Common myeloid progenitor, CD34-positive (primary cell): ENCODE data around the gene OR5P2.
"Not testable (repeated sequence)": the region's sequence is repeated elsewhere in the genome, so short reads cannot be mapped to it uniquely, and the experiment has no call there.

Experiments used
- CTCF ChIA-PET: fragments of 350-600 bp; sonication (Branson Sonifier 250); formaldehyde crosslinking; loops from one replicate; lab custom pipeline; 2021; ENCODE audit warnings: antibody characterized with exemption; lab: Charles Lee
- POLR2A ChIA-PET: fragments of 350-600 bp; sonication (Branson Sonifier 250); formaldehyde crosslinking; loops from one replicate; lab custom pipeline; 2021; ENCODE audit warnings: antibody characterized with exemption; lab: Charles Lee
- DNase-seq, 3 donors: peaks; one replicate each; pipeline versions ENCODE4 v3.0.0 to v3.0.0-alpha.2; 2013
- H3K27ac ChIP-seq, 2 experiments: 1 replicate in 1 of 2; 2 replicates in 1 of 2; pipeline ENCODE4 v1.7.0; 2013; ENCODE audit warnings: inconsistent platforms in 2 of 2, low read length in 2 of 2, mild to moderate bottlenecking in 2 of 2, low read depth in 1 of 2, moderate library complexity in 1 of 2; ENCODE audit not compliant: severe bottlenecking in 2 of 2, insufficient read depth in 1 of 2, poor library complexity in 1 of 2
- H3K27me3 ChIP-seq, 5 experiments: replicated peaks in 2 of 5; 1 replicate in 3 of 5; 2 replicates in 2 of 5; pipeline versions ENCODE4 v1.6.1 to v1.7.0; 2013; ENCODE audit warnings: low read length in 4 of 5, mild to moderate bottlenecking in 2 of 5, moderate library complexity in 2 of 5, inconsistent platforms in 1 of 5; ENCODE audit not compliant: insufficient read depth in 5 of 5, control insufficient read depth in 4 of 5
- H3K36me3 ChIP-seq, 4 experiments: 1 replicate in 2 of 4; 2 replicates in 2 of 4; pipeline versions ENCODE4 v1.6.1 to v1.7.0; 2013; ENCODE audit warnings: low read length in 3 of 4, control low read depth in 1 of 4, mild to moderate bottlenecking in 1 of 4; ENCODE audit not compliant: control insufficient read depth in 4 of 4, insufficient read depth in 4 of 4
- H3K4me1 ChIP-seq, 4 experiments: 1 replicate in 3 of 4; 2 replicates in 1 of 4; pipeline versions ENCODE4 v1.6.1 to v1.7.1; 2013; ENCODE audit warnings: low read length in 3 of 4, mild to moderate bottlenecking in 3 of 4, control low read depth in 1 of 4, inconsistent platforms in 1 of 4, moderate library complexity in 1 of 4; ENCODE audit not compliant: control insufficient read depth in 4 of 4, insufficient read depth in 4 of 4; ENCODE audit errors: control extremely low read depth in 1 of 4
- H3K4me3 ChIP-seq, 7 experiments: 1 replicate in 4 of 7; 2 replicates in 3 of 7; pipeline versions ENCODE4 v1.5.1 to v1.7.0; 2013; ENCODE audit warnings: mild to moderate bottlenecking in 7 of 7, low read length in 6 of 7, moderate library complexity in 6 of 7, inconsistent platforms in 2 of 7, low read depth in 2 of 7, control low read depth in 1 of 7; ENCODE audit not compliant: insufficient read depth in 4 of 7, control insufficient read depth in 1 of 7; ENCODE audit errors: extremely low read depth in 1 of 7
- H3K9me3 ChIP-seq, 5 experiments: 1 replicate in 4 of 5; 2 replicates in 1 of 5; pipeline versions ENCODE4 v1.6.1 to v1.7.1; 2013; ENCODE audit warnings: low read length in 4 of 5, mild to moderate bottlenecking in 2 of 5, inconsistent platforms in 1 of 5, low read depth in 1 of 5, moderate library complexity in 1 of 5; ENCODE audit not compliant: control insufficient read depth in 4 of 5, insufficient read depth in 2 of 5; ENCODE audit errors: control extremely low read depth in 1 of 5
- WGBS: methylation state at CpG from one replicate; pipeline ENCODE4 v1.1.5; 2013; ENCODE audit not compliant: insufficient coverage; 5-methylcytosine and 5-hydroxymethylcytosine counted together

OR5P2 gene

GRCh38 chr11:7826324-7826723 lies 29.6 kb upstream of the OR5P2 start:
- no peak for DNase-seq
- no peaks in the 10 kb centered on the region for H3K9me3 ChIP-seq
- no peaks in the 10 kb centered on the region for H3K4me1 ChIP-seq
- H3K27ac ChIP-seq = no peak overlapping the region
- H3K27me3 ChIP-seq = no peaks in the 10 kb centered on the region
- no peaks in the 10 kb centered on the region for H3K36me3 ChIP-seq
- ChIA-PET POLR2A (no interaction called here), CTCF (no interaction called here)
- no peak overlapping the region for H3K4me3 ChIP-seq
- no CpG with 5 or more reads among the region's 3 CpGs for WGBS

GRCh38 chr11:7820417-7820816 lies 23.7 kb upstream of the OR5P2 start:
- H3K4me3 ChIP-seq, H3K36me3 ChIP-seq, H3K4me1 ChIP-seq, DNase-seq, H3K27ac ChIP-seq, POLR2A ChIA-PET, H3K9me3 ChIP-seq, H3K27me3 ChIP-seq: not testable (repeated sequence)
- WGBS = 100% methylated on average over 3 of the region's 3 CpGs
- CTCF ChIA-PET = interaction anchor here (0.6 kb wide), 1 partner anchor 33 kb away, joined by 4 read pairs; no protein-coding TSS in a partner anchor

GRCh38 chr11:7814897-7815296 lies 18.2 kb upstream of the OR5P2 start:
- H3K9me3 ChIP-seq, H3K27me3 ChIP-seq, H3K27ac ChIP-seq, H3K4me3 ChIP-seq, DNase-seq, POLR2A ChIA-PET, CTCF ChIA-PET, H3K4me1 ChIP-seq, H3K36me3 ChIP-seq: not testable (repeated sequence)
- no CpG with 5 or more reads among the region's 2 CpGs for WGBS

- CTCF ChIA-PET, POLR2A ChIA-PET, H3K4me3 ChIP-seq, H3K27me3 ChIP-seq, H3K4me1 ChIP-seq, H3K36me3 ChIP-seq, H3K27ac ChIP-seq, H3K9me3 ChIP-seq: not testable (repeated sequence)
- WGBS = 86% methylated on average over 1 of the region's 2 CpGs
- peak in 1 of 3 donors; percentile 1 for DNase-seq
These were observed 13.6 kb upstream of the OR5P2 start for GRCh38 chr11:7810301-7810700.

GRCh38 chr11:7793233-7793632 lies 3.5 kb downstream of the OR5P2 start:
- CTCF ChIA-PET = no interaction called here
- Histone ChIP-seq H3K4me3 (no peak overlapping the region), H3K9me3 (peaks cover 0 to 1% (median 0%) of the 10 kb centered on the region in 5 experiments), H3K4me1 (no peaks in the 10 kb centered on the region), H3K27ac (no peak overlapping the region), H3K36me3 (no peaks in the 10 kb centered on the region), H3K27me3 (no peaks in the 10 kb centered on the region)
- no peak for DNase-seq
- WGBS = no CpG with 5 or more reads among the region's 1 CpG
- POLR2A ChIA-PET = no interaction called here

- H3K36me3 ChIP-seq = no peaks in the 10 kb centered on the region
- no peak overlapping the region for H3K4me3 ChIP-seq
- ChIA-PET CTCF (no interaction called here), POLR2A (no interaction called here)
- H3K27ac ChIP-seq = no peak overlapping the region
- WGBS = 95% methylated on average over 3 of the region's 6 CpGs
- DNase-seq = no peak
- H3K9me3 ChIP-seq = peaks cover 0 to 6% (median 0%) of the 10 kb centered on the region in 5 experiments
- no peaks in the 10 kb centered on the region for H3K27me3 ChIP-seq
- H3K4me1 ChIP-seq = no peaks in the 10 kb centered on the region
These were observed 9.5 kb downstream of the OR5P2 start for GRCh38 chr11:7787239-7787638.

GRCh38 chr11:7775689-7776088 lies 21.1 kb downstream of the OR5P2 start:
- Histone ChIP-seq H3K27me3 (no peaks in the 10 kb centered on the region), H3K9me3 (peaks cover 0 to 4% (median 1%) of the 10 kb centered on the region in 5 experiments), H3K27ac (no peak overlapping the region), H3K36me3 (no peaks in the 10 kb centered on the region), H3K4me1 (no peaks in the 10 kb centered on the region), H3K4me3 (no peak overlapping the region)
- WGBS = 90% methylated on average over 3 of the region's 3 CpGs
- DNase-seq = no peak
- ChIA-PET POLR2A (no interaction called here), CTCF (no interaction called here)
